Measurements from ENCODE around the gene CYB561D2. TPM values are rescaled to one million over a fixed set of nuclear protein-coding genes. Genes with fewer than 3 reads are reported as not detected.

Gene CYB561D2
- total and polyA plus RNA-seq, 5 donors = 8.5 to 11.1 (median 10.8) TPM

- Histone ChIP-seq H3K4me3 (ENCODE audit: low read length) (no peak overlapping the region), H3K9me3 (ENCODE audit: control insufficient read depth, low read length) (no peaks in the 10 kb centered on the region), H3K4me1 (ENCODE audit: control insufficient read depth, insufficient read depth, low read length) (no peaks in the 10 kb centered on the region), H3K27me3 (ENCODE audit: control insufficient read depth, insufficient read depth) (no peaks in the 10 kb centered on the region), H3K27ac (ENCODE audit: low read length) (no peak overlapping the region)
- DNase-seq (peak in 2 of 3 donors; percentile 40 to 54), ATAC-seq (no peak)
- intact Hi-C loops (cut with DNase I) = no loop called here
- 84% methylated on average over 13 of the region's 13 CpGs for WGBS
These were observed 7.6 kb upstream of the CYB561D2 start for GRCh38 chr3:50342813-50343633.

- Histone ChIP-seq H3K9me3 (ENCODE audit: control insufficient read depth, low read length) (no peaks in the 10 kb centered on the region), H3K4me1 (ENCODE audit: control insufficient read depth, insufficient read depth, low read length) (peaks cover 4% of the 10 kb centered on the region), H3K27ac (ENCODE audit: low read length) (no peak overlapping the region), H3K4me3 (ENCODE audit: low read length) (peak overlapping the region; percentile 18), H3K27me3 (ENCODE audit: control insufficient read depth, insufficient read depth) (no peaks in the 10 kb centered on the region)
- ATAC-seq (no peak), DNase-seq (peak in 1 of 3 donors; percentile 50)
- 66% methylated on average over 8 of the region's 8 CpGs for WGBS
- intact Hi-C loops (cut with DNase I) = loop anchor here in 1 of 4 donors (5.0 kb wide), 1 partner anchor 197 kb away; no protein-coding TSS in a partner anchor
These were observed 5.7 kb upstream of the CYB561D2 start for GRCh38 chr3:50345008-50345407.

GRCh38 chr3:50345586-50346234 lies 5.0 kb upstream of the CYB561D2 start, which contains the start of gene ZMYND10:
TSS of gene ZMYND10 (minus strand) at chr3:50345732. CDS start at chr3:50345579, 153 bp downstream.
- ATAC-seq = peak; percentile 41 to 43

GRCh38 chr3:50347187-50347813 lies 3.4 kb upstream of the CYB561D2 start:
- ATAC-seq (no peak), DNase-seq (peak; percentile 76 to 86 (median 84))
- Histone ChIP-seq H3K27me3 (ENCODE audit: control insufficient read depth, insufficient read depth) (no peaks in the 10 kb centered on the region), H3K9me3 (ENCODE audit: control insufficient read depth, low read length) (no peaks in the 10 kb centered on the region), H3K4me3 (ENCODE audit: low read length) (no peak overlapping the region), H3K27ac (ENCODE audit: low read length) (no peak overlapping the region), H3K4me1 (ENCODE audit: control insufficient read depth, insufficient read depth, low read length) (peaks cover 7% of the 10 kb centered on the region)
- intact Hi-C loops (cut with DNase I) = loop anchor here in 2 of 4 donors (2.0 to 5.0 kb wide), 2 partner anchors 195 to 202 kb away; no protein-coding TSS in a partner anchor
- 27% methylated on average over 14 of the region's 14 CpGs for WGBS

More at GRCh38 chr3:50345586-50346234, 5.0 kb upstream of the CYB561D2 start, which contains the start of gene ZMYND10:
- peak within 1 kb of the TSS; percentile 18 for H3K4me3 ChIP-seq (ENCODE audit: low read length)
- WGBS = 9% methylated on average over 45 of the region's 45 CpGs
- H3K9me3 ChIP-seq (ENCODE audit: control insufficient read depth, low read length) = no peaks in the 10 kb centered on the region
- peaks cover 4% of the 10 kb centered on the region for H3K4me1 ChIP-seq (ENCODE audit: control insufficient read depth, insufficient read depth, low read length)
- intact Hi-C loops (cut with DNase I) = loop anchor here in 2 of 4 donors (2.0 to 5.0 kb wide), 2 partner anchors 197 to 203 kb away; no protein-coding TSS in a partner anchor
- peak; percentile 85 to 94 (median 92) for DNase-seq
- no peak within 1 kb of the TSS for H3K27ac ChIP-seq (ENCODE audit: low read length)
- no peaks in the 10 kb centered on the region for H3K27me3 ChIP-seq (ENCODE audit: control insufficient read depth, insufficient read depth)

GRCh38 chr3:50350213-50350526 lies 492 bp upstream of the CYB561D2 start:
- H3K27ac ChIP-seq (ENCODE audit: low read length) = peak overlapping the region; percentile 94
- intact Hi-C loops (cut with DNase I) = loop anchor here in 1 of 4 donors (5.0 kb wide), 1 partner anchor 192 kb away; no protein-coding TSS in a partner anchor
- 6% methylated on average over 7 of the region's 7 CpGs for WGBS
- no peaks in the 10 kb centered on the region for H3K27me3 ChIP-seq (ENCODE audit: control insufficient read depth, insufficient read depth)
- DNase-seq (no peak), ATAC-seq (no peak)
- peaks cover 7% of the 10 kb centered on the region for H3K4me1 ChIP-seq (ENCODE audit: control insufficient read depth, insufficient read depth, low read length)
- no peaks in the 10 kb centered on the region for H3K9me3 ChIP-seq (ENCODE audit: control insufficient read depth, low read length)
- peak overlapping the region; percentile 65 for H3K4me3 ChIP-seq (ENCODE audit: low read length)

- Histone ChIP-seq H3K4me3 (ENCODE audit: low read length) (peak overlapping the region; percentile 65), H3K27me3 (ENCODE audit: control insufficient read depth, insufficient read depth) (no peaks in the 10 kb centered on the region), H3K4me1 (ENCODE audit: control insufficient read depth, insufficient read depth, low read length) (peaks cover 18% of the 10 kb centered on the region), H3K9me3 (ENCODE audit: control insufficient read depth, low read length) (no peaks in the 10 kb centered on the region), H3K27ac (ENCODE audit: low read length) (peak overlapping the region; percentile 8)
- 54% methylated on average over 11 of the region's 11 CpGs for WGBS
- ATAC-seq (no peak), DNase-seq (no peak)
- intact Hi-C loops (cut with DNase I) = loop anchor here in 1 of 4 donors (5.0 kb wide), 1 partner anchor 191 kb away; no protein-coding TSS in a partner anchor
These were observed 648 bp downstream of the CYB561D2 start for GRCh38 chr3:50351323-50351697.

GRCh38 chr3:50352781-50353180 lies 2.1 kb downstream of the CYB561D2 start:
- Histone ChIP-seq H3K27me3 (ENCODE audit: control insufficient read depth, insufficient read depth) (no peaks in the 10 kb centered on the region), H3K4me1 (ENCODE audit: control insufficient read depth, insufficient read depth, low read length) (peaks cover 25% of the 10 kb centered on the region), H3K4me3 (ENCODE audit: low read length) (no peak overlapping the region), H3K27ac (ENCODE audit: low read length) (no peak overlapping the region), H3K9me3 (ENCODE audit: control insufficient read depth, low read length) (no peaks in the 10 kb centered on the region)
- 36% methylated on average over 2 of the region's 2 CpGs for WGBS
- intact Hi-C loops (cut with DNase I) = loop anchor here in 1 of 4 donors (5.0 kb wide), 1 partner anchor 190 kb away; no protein-coding TSS in a partner anchor
- DNase-seq (no peak), ATAC-seq (no peak)

GRCh38 chr3:50353245-50354004 lies 2.8 kb downstream of the CYB561D2 start:
- no peak for ATAC-seq
- Histone ChIP-seq H3K27ac (ENCODE audit: low read length) (no peak overlapping the region), H3K4me3 (ENCODE audit: low read length) (no peak overlapping the region), H3K9me3 (ENCODE audit: control insufficient read depth, low read length) (no peaks in the 10 kb centered on the region), H3K27me3 (ENCODE audit: control insufficient read depth, insufficient read depth) (no peaks in the 10 kb centered on the region), H3K4me1 (ENCODE audit: control insufficient read depth, insufficient read depth, low read length) (peaks cover 31% of the 10 kb centered on the region)
- 81% methylated on average over 12 of the region's 12 CpGs for WGBS
- no peak for DNase-seq
- intact Hi-C loops (cut with DNase I) = loop anchor here in 1 of 4 donors (5.0 kb wide), 1 partner anchor 189 kb away; no protein-coding TSS in a partner anchor

- no peak overlapping the region for H3K27ac ChIP-seq (ENCODE audit: low read length)
- no peak for ATAC-seq
- intact Hi-C loops (cut with DNase I) = loop anchor here in 1 of 4 donors (5.0 kb wide), 1 partner anchor 188 kb away; no protein-coding TSS in a partner anchor
- H3K9me3 ChIP-seq (ENCODE audit: control insufficient read depth, low read length) = no peaks in the 10 kb centered on the region
- no peak for DNase-seq
- H3K27me3 ChIP-seq (ENCODE audit: control insufficient read depth, insufficient read depth) = no peaks in the 10 kb centered on the region
- no peak overlapping the region for H3K4me3 ChIP-seq (ENCODE audit: low read length)
- 70% methylated on average over 5 of the region's 5 CpGs for WGBS
- H3K4me1 ChIP-seq (ENCODE audit: control insufficient read depth, insufficient read depth, low read length) = peaks cover 30% of the 10 kb centered on the region
These were observed 3.6 kb downstream of the CYB561D2 start for GRCh38 chr3:50354186-50354764.

- no peak overlapping the region for H3K4me3 ChIP-seq (ENCODE audit: low read length)
- no peaks in the 10 kb centered on the region for H3K27me3 ChIP-seq (ENCODE audit: control insufficient read depth, insufficient read depth)
- no peaks in the 10 kb centered on the region for H3K9me3 ChIP-seq (ENCODE audit: control insufficient read depth, low read length)
- WGBS = 85% methylated on average over 7 of the region's 7 CpGs
- intact Hi-C loops (cut with DNase I) = loop anchor here in 1 of 4 donors (5.0 kb wide), 1 partner anchor 187 kb away; no protein-coding TSS in a partner anchor
- ATAC-seq (no peak), DNase-seq (no peak)
- no peak overlapping the region for H3K27ac ChIP-seq (ENCODE audit: low read length)
- peaks cover 28% of the 10 kb centered on the region for H3K4me1 ChIP-seq (ENCODE audit: control insufficient read depth, insufficient read depth, low read length)
These were observed 4.2 kb downstream of the CYB561D2 start for GRCh38 chr3:50354850-50355249.
